Measurements from ENCODE around the gene SH2D3C.

The SH2D3C gene

DNA sequence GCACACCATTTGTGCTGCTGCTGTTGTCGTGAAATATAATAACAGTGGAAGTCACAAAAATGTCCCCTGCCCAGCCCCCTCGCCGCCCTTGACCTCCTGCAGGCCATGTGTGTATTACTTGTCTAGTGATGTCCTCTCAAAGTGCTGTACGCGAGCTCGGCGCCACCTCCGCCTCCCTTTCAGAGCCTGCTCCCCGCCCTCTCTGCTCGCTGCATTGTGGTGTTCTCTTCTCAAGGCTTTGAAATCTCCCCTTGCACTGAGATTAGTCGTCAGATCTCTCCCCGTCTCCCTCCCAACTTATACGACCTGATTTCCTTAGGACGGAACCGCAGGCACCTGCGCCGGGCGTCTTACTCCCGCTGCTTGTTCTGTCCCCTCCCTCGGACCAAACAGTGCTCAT lies 86.4 kb downstream of the SH2D3C start:
- no peak for DNase-seq

DNA sequence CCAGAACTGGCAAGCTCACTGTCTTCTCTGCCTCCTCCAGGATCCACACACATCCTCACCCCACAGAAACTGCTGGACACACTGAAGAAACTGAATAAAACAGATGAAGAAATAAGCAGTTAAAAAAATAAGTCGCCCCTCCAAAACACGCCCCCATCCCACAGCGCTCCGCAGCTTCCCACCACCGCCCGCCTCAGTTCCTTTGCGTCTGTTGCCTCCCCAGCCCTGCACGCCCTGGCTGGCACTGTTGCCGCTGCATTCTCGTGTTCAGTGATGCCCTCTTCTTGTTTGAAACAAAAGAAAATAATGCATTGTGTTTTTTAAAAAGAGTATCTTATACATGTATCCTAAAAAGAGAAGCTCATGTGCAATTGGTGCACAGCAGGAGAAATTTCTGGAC lies 87.7 kb downstream of the SH2D3C start:
- DNase-seq = no peak

DNA sequence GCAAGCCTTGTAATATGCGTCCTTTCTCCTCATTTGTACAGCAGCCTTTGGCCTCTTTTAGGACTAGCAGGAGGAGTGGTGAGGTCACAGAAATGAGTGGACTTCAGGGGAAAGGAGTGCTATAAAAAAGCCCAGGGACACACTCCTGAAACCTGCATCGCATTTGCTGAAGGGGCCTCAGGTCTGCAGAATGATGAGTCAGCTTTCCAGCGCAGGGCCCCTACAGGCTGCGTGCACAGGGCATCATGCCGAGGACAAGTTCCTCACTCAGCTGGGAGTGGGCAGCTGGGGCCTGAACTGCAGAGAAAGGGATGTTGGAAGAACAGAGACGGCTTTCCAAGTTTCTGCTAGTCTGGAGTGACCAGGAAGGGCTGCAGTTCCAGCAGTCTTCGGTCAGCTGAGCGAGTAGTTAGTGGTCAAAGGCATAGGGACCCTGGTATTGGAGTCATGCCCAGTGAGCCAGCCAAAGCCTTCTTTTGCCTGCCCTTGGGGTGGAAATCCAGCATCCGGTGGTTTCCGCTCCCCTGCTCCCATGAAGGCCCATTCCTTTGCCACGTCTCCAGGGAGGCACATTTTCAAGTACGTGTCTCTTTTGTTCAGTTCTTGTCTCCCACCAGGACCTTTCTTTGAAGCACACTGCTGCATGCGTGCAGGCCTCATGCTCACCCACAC lies 89.0 kb downstream of the SH2D3C start:
- DNase-seq = no peak

All from activated T-cell treated with anti-CD3 and anti-CD28 coated beads for 4 hours (primary cell).